ENCODE results near the gene ASTN2. TPM values are rescaled to one million over a fixed set of nuclear protein-coding genes. Genes with fewer than 3 reads are reported as not detected.

The ASTN2 gene
- total and polyA plus RNA-seq, 3 donors from 2014 or later, result 55.7 to 157 (median 117) TPM

GRCh38 chr9:116733010-116733641 is 681.7 kb downstream of the ASTN2 start:
- H3K4me3 ChIP-seq, result no peak overlapping the region
- no peaks in the 10 kb centered on the region for H3K27me3 ChIP-seq
- TF ChIP-seq CTCF (IDR thresholded peaks at IDR 0.05) (no peak), POLR2A (IDR thresholded peaks at IDR 0.05) (no peak)
- no peak for DNase-seq
- no peaks in the 10 kb centered on the region for H3K9me3 ChIP-seq
- intact Hi-C loops (cut with DNase I; ENCODE audit: low total_unique reads), result no loop called here
- WGBS, 2 donors, result 32 to 61% methylated on average over 9 of the region's 9 CpGs
- no peaks in the 10 kb centered on the region for H3K4me1 ChIP-seq
- no peaks in the 10 kb centered on the region for H3K36me3 ChIP-seq (ENCODE audit: low read depth, missing control alignments)
- H3K27ac ChIP-seq, result no peak overlapping the region

- Histone ChIP-seq H3K4me3 (no peak overlapping the region), H3K36me3 (ENCODE audit: low read depth, missing control alignments) (no peaks in the 10 kb centered on the region), H3K27ac (no peak overlapping the region), H3K4me1 (no peaks in the 10 kb centered on the region), H3K9me3 (no peaks in the 10 kb centered on the region), H3K27me3 (no peaks in the 10 kb centered on the region)
- no peak for TF ChIP-seq CTCF (IDR thresholded peaks at IDR 0.05)
- TF ChIP-seq POLR2A (IDR thresholded peaks at IDR 0.05), result no peak
- DNase-seq, result no peak
- intact Hi-C loops (cut with DNase I; ENCODE audit: low total_unique reads), result no loop called here
Measured at GRCh38 chr9:116726602-116727001, 688.3 kb downstream of the ASTN2 start.

GRCh38 chr9:116724123-116724522 is 690.7 kb downstream of the ASTN2 start:
- WGBS, 2 donors, result 56 to 70% methylated on average over 3 of the region's 3 CpGs

GRCh38 chr9:116721944-116722343 is 692.9 kb downstream of the ASTN2 start:
- no peak overlapping the region for H3K27ac ChIP-seq
- intact Hi-C loops (cut with DNase I; ENCODE audit: low total_unique reads), result no loop called here
- H3K9me3 ChIP-seq, result no peaks in the 10 kb centered on the region
- H3K27me3 ChIP-seq, result no peaks in the 10 kb centered on the region
- no peak overlapping the region for H3K4me3 ChIP-seq
- no peaks in the 10 kb centered on the region for H3K4me1 ChIP-seq
- no peaks in the 10 kb centered on the region for H3K36me3 ChIP-seq (ENCODE audit: low read depth, missing control alignments)
- TF ChIP-seq POLR2A (IDR thresholded peaks at IDR 0.05), result no peak
- 49 to 64% methylated on average over 2 of the region's 2 CpGs for WGBS, 2 donors
- no peak for DNase-seq

More at GRCh38 chr9:116724123-116724522, 690.7 kb downstream of the ASTN2 start:
- Histone ChIP-seq H3K4me1 (no peaks in the 10 kb centered on the region), H3K27ac (no peak overlapping the region), H3K4me3 (no peak overlapping the region), H3K27me3 (no peaks in the 10 kb centered on the region), H3K36me3 (ENCODE audit: low read depth, missing control alignments) (no peaks in the 10 kb centered on the region), H3K9me3 (no peaks in the 10 kb centered on the region)
- TF ChIP-seq POLR2A (IDR thresholded peaks at IDR 0.05) (no peak), CTCF (IDR thresholded peaks at IDR 0.05) (no peak)
- DNase-seq, result no peak
- intact Hi-C loops (cut with DNase I; ENCODE audit: low total_unique reads), result no loop called here

- Histone ChIP-seq H3K36me3 (ENCODE audit: low read depth, missing control alignments) (no peaks in the 10 kb centered on the region), H3K27me3 (no peaks in the 10 kb centered on the region), H3K9me3 (no peaks in the 10 kb centered on the region), H3K4me3 (no peak overlapping the region), H3K4me1 (no peaks in the 10 kb centered on the region), H3K27ac (no peak overlapping the region)
- DNase-seq, result no peak
- intact Hi-C loops (cut with DNase I; ENCODE audit: low total_unique reads), result no loop called here
- 93 to 95% methylated on average over 3 of the region's 3 CpGs for WGBS, 2 donors
- TF ChIP-seq CTCF (IDR thresholded peaks at IDR 0.05), result no peak
- no peak for TF ChIP-seq POLR2A (IDR thresholded peaks at IDR 0.05)
Measured at GRCh38 chr9:116721411-116721810, 693.4 kb downstream of the ASTN2 start.

All from testis (tissue), 3 donors.